ENCODE results near the gene GNRH2.
"Not testable (repeated sequence)": the region's sequence is repeated elsewhere in the genome, so short reads cannot be mapped to it uniquely, and the experiment has no call there.

GNRH2 gene

DNA sequence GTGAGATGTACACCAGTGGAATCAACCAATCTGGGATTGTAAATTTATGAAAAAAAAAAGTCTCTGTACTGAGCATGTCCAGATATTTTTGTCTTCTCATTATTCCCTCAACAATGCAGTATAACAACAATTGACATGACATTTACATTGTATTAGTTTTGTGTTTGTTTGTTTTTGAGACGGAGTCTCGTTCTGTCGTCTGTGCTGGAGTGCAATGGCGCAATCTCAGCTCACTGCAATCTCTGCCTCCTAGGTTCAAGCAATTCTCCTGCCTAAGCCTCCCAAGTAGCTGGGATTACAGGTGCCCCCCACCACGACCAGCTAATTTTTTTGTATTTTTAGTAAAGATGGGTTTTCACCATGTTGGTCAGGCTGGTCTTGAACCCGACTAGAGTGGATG lies 31.9 kb downstream of the GNRH2 start:
- DNase-seq = not testable (repeated sequence)

DNA sequence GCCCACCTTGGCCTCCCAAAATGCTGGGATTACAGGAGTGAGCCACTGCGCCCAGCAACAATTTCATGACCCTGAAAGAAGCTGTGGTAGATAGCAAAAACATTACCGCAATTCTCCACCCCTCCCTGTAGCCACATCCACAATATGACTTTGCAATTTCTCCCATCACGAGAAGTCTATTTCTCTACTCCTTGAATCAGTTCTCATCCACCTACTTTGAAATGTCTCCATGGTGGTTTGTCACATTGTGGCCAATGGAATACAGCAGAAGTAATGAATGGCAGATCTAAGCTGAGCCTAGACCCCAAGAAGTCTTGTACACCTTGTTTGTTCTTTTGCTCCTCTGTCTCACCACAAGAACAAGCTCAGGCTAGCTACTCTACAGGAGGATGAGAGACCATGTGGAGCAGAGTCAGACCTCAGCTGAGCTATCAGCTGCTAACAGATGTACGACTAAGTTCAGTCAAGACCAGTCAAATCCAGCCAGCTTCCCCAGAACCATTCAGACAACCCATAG lies 34.3 kb downstream of the GNRH2 start:
- no peak for DNase-seq

DNA sequence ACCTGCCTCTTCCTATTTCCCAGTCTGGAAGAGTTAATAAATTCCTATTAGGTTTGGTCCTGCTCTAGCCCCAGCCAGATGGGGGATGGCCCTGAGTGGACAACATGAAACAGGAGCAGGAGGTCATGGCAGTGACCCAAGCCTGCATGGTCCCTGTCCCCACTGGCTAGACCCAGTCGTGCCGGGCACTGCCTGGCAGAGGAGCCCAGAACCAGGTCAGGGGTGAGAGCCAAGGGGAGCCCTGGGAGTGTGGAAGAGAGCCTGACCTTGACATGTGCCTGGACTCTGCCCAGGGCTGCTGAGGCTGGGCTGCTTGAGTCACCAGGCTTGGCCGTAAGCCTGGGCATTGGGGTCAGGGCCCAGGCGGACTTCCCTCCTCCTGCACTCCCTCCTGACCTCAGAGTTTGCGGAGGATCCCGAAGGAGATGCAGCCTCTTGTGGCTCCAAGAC lies 37.5 kb downstream of the GNRH2 start:
- no peak for DNase-seq

DNA sequence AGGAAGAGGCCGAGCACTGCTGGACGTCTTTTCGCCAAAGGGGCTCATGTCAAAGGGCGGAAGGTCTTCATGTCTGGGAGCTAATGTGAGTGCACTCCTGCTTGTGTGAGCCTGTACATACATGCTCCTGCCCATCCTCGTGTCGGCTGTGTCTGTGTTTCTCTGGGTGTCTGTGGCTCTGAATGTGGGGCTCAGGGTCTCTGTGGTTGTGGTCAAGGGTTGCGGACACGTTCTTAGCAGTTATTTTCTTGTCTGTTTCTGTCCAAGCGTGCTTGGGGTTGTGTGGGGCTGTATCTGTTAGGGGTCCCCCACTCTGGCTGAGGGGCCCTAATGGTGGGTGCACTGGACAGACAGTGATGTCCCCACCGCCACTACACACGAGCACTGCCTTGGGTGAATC lies 38.2 kb downstream of the GNRH2 start:
- no peak for DNase-seq

DNA sequence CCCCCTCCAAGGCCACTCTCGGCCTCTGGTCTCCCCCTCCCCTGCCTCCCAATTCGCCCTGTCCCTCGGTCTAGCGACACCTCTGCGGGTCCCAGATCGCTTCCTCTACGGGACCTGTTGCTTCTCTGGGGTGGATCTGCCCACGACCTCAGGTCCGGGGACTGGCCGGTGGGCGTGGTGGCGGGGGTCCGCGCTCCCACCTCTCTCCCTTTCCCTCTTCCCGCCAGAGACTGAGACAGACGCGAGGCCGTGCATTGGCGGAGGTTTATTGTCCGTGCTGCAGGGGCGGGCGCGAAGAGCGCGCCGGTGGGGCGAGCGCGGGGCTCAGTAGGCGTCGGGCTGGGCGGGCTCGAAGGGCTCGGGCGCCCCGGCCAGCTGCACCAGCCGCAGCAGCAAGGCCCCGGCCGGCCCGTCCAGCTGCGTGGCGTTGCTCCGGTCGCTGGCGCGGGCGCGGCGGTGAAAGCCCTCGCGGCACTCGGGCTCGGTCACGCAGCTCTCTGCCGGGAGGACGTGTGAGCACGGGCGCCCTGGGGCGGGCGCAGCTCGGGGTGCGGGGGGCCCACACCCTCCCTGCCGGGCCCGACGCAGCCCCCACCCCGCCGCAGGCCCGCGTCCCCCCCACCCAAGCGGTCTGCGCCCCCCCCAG lies 39.0 kb downstream of the GNRH2 start:
- DNase-seq = peak in 2 of 3 experiments; percentile 43 to 44

DNA sequence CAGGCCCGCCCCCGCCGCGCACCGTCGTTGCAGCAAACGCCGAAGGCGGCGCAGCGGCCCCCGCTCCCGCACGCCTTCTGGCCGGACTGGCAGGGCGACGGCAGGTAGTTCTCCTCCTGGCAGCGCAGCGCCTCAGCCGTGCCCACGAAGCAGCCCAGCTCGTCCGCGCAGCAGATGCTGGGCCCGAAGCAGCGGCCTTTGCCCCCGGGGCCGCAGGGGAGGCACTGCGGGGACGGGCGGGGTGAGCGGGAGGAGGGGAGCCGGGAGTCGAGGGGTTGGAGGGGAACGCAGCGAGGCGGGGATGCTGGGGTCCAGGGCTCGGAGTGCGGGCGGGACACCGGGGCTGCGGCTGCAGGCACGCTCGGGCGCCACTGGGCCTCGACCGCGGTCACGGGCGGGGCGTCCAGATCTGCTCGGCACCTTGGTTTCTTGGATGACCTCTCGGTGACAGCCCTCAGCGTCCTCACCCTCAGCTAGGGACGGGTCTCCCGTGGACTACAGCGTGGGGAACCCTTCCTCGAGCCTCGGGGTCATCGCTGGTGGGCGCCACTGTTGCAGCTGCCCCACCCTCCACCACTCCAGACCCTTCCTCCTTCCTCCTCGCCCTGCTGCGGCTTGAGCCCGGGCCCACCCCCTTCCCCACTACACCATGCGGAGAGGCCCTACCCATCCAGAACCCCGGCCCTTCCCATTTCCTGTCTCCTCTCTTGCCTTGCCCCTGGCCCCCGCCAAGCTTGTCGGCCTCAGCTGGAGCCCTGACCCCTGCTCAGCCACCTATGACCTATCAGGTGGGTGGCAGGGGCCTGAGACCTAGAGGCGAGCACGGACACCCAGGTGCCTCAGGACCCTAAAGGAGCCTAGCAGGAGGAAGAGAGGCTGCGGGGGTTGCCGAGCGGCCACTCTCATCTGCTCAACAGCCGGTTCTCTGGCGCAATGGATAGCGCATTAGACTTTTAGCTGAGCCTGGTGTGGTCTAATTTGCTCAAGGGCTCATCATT lies 39.8 kb downstream of the GNRH2 start:
- peak in 1 of 3 experiments; percentile 35 for DNase-seq

DNA sequence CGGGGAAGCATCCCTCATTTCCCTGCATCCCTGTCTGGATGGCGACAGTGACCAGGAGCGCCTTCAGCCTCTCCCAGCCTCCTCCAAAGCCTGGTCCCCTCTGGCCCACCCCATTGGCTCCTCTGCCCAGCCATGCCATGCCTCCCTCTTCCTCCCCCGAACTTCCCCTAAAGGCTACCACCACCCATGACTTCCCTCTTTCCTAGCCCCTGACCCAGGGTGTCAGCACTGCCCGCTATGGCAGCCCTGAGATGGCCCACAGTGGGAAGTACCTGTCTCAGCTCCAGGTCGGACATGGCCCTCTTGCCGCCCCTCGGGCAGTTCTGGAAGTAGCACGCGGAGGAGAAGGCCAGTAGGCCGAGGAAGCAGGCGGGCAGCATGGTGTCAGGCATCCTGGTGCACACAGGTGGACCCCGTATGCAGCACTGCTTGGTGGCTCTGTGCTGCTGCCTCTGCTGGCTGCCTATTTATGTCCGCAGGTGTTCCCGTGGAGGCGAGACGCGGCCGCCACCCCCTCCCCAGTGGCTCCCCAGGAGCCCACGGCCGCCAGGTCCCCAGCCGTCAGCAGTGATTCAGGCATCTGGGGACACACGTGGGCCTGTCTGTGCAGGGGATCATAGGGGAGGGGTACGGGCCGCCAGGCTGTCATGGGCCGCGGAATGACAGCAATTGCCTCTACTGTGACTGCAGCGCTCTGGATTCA lies 41.0 kb downstream of the GNRH2 start, which contains the start of gene AVP:
TSS of gene AVP (minus strand) at position 442 of the 703 bp plus-strand sequence. CDS start at position 392, 50 bp downstream.
- DNase-seq = no peak

DNA sequence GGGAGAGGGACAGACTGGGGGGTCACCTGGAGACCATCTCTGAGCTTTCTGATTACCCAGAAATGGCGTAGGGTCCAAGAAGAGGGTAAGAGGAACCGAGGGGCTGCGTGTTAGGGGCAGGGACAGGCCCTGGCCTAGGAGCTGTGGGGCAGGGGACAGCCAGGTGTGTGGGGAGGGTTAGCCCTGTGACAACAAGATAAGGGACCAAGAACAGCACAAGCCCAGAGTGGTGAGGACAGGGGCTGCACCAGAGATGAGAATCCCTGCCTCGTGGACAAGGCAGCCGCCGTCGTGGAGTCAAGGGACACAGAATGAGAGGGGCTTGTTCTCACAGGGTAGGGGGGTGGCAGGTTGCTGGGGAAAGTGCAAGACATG lies 41.6 kb downstream of the GNRH2 start:
- no peak for DNase-seq

DNA sequence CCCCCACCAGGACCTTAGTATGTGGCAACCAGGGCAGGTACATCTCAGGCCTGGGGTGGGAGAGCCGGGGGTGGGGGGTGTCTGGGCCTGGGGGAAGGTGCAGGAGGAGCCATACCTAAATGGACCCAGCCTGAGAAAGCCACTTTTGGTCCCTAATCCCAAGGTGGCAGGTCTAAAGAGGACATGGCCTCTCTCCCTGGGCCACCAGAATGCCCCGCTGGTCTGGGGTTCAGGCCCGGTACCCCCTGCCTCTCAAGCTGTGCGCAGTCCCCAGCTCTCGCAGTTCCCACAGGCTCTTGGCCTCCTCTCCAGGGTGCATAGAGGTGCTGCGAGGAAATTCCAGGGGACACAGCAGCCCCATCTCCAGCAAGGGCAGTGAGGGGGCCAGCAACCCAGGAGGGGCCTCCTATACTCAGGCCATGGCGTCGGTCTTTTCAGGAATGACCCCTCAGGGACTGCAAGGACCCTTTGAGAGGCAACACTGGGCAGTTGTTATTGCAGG lies 42.2 kb downstream of the GNRH2 start:
- no peak for DNase-seq

DNA sequence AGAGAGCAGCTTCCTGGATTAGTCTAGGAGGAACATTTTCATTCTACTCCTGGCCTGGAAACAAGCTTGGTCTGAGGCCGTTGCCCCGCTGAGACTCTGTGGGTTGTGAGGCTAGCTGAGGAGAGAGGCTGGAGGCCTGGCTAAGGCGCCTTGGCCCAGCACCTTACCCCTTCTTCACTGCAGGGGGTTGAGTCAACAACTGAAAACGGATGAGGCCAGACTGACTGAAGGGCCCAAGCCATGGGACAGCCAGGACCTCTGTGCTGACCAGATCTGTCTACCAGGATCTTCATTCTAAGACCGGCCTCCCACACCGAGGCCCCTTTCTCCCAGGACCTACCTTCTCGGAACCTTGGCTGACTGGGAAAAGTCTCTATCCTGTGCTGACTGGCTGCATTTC lies 44.6 kb downstream of the GNRH2 start:
- no peak for DNase-seq

DNA sequence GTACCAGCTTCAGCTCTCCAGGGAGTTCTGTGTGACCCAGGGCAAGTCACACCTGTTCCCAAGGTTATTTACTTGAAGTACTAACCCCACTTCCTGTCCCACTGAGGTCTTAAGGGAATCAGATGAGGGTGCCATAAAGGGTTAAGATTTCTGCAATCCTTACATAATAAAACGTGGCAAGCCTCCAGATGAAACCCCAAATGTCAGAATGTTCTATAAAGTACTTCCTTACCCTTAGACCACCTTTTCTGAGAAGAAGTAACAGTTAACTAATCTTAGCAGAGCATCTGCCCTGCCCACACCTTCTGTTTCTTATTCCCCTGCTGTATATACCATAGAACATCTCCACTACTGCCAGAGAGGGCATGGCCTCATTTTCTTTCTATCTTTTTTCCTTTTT lies 47.1 kb downstream of the GNRH2 start:
- DNase-seq = no peak

DNA sequence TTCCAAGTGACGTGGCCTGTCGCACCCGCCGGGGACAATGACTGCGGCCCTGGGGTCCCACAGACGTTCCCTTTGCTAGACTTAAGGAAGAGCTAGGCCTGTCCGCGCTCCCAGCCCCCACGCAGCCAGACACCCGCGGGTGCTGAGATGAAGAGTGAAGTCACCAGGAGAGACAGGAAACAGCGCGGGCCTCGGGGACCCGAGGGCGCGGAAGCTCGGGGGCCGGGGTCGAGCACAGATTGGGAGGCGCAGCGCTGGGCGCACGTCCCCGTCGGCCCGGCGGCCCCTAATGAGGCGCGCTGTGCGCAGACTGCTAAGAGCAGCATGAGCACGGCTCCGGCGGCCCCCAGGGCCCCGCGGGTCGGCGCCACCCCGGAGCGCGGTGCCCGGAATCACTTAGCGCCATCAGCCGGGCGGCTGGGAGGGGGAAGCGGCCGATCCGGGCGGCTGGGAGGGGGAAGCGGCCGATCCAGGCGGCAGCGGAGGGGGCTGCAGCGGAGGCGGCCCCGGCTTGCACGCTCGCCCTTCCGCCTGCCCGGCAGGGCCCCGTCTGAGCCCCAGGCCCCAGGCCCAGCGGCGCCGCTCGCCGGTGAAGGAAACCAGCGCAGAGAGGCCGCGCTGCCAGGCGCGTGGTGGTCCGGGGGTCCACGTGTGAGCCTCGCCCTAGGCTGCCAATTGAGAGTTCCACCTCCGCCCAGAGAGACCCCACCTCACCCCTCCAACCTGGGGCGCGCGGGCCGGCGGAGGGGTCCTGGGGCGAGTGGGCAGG lies 49.4 kb downstream of the GNRH2 start:
- no peak for DNase-seq

DNA sequence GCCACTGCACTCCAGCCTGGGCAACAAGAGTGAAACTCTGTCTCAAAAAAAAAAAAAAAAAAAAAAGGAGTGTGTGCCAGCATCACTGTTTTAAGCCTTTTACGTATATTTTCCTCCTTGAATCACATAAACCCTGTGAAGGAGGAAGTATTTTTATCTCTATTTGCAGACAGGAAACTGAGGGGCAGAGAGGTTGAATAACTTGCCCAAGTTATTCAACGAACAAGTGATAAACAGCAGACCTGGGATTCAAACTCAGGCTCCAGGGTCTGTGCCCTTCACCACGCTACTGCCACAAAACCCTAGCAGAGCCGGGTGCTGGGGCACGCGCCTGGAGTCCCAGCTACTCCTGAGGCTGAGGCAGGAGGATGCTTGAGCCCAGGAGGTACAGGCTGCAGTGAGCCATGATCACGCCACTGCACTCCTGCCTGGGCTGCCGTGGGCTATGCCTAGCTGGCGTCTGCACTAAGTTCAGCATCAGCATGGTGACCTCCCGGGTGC lies 50.5 kb downstream of the GNRH2 start:
- no peak for DNase-seq

DNA sequence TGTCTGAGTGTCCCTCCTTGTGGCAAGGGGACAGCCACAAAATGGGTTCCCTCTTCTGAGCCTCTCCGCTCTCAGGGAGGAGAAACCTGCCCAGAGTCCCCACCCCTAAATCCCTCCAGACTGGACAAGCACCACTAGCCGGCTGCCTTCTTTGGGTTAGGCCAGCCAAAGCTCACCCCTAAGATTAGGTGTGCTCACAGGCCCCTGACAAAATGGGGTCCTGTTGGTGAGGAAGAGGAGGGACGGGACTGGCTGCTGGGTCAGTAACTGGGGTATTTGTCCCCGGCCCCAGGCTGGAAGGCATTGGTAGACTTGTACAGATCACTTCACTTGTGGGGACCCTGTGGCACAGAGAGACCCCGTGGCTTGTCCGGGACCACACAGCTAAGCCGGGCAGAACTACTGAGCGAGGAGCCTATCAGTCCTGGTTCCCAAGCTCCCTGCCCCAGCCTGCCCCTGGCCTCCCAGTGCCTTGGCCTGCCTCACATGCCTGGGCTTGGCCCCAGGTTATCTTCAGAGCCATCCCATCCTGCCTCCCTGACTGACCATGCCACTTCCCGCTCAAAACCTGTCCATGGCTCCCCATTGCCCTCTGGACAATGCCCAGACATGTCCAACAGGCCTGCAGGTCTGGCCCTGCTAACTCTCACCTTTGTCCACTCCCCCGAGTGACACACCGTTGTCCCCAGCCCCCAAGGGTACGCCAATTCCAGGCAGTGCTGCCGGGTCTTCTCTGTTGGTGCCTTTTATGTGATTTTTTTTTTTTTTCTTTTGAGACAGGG lies 51.6 kb downstream of the GNRH2 start:
- no peak for DNase-seq

Data from NCI-H1417 (cell line).